Hepatic stellate cell (primary cell): Measurements from ENCODE around the gene CMYA5.
"Not testable (repeated sequence)": the region's sequence is repeated elsewhere in the genome, so short reads cannot be mapped to it uniquely, and the experiment has no call there.

Source experiments
- DNase-seq: peaks from one replicate; pipeline ENCODE4 v3.0.0; 2011; ENCODE audit warnings: low spot score

Gene CMYA5

DNA sequence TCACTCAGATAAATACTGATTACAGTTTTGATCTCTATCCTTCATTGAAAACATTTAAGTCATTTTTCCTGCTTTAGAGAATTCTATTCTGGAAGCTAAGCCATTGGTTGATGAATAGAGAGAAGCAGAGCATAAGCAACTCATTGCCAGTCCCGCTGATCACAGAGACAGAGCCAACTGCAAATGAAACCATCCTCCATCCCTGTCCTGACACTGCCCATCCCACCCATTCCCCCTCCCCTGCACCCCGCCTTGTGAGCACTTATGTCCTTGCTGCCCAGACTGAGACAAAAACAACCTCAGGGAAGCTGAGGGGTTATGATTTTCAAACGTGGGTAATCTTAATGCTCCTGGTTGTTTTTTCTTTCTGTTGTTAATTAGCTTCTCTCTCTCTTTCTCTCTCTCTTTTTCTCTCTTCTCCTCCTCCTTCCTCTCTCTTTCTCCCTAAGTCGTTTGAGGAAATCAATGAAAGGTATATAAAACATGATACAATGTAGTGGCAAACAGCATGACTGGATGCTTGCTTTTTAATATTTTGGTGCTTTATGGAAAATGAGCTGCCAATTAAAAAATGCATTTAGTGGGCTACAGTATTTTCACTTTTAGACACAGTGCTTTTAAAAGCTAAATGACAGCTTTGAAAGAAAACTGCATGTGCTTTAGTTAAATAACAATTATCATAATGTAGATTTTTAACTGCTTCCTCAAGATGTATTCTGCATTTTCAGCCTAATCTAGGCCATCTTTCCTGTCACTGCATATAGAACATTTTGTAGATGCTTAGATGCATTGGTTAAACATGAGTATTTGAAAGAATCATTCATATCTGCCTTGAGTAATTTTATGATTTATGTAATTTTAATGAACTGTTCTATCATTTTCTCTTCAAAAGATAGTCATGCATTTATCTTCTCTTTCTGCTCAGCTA lies 57.3 kb downstream of the CMYA5 start:
- no peak for DNase-seq

DNA sequence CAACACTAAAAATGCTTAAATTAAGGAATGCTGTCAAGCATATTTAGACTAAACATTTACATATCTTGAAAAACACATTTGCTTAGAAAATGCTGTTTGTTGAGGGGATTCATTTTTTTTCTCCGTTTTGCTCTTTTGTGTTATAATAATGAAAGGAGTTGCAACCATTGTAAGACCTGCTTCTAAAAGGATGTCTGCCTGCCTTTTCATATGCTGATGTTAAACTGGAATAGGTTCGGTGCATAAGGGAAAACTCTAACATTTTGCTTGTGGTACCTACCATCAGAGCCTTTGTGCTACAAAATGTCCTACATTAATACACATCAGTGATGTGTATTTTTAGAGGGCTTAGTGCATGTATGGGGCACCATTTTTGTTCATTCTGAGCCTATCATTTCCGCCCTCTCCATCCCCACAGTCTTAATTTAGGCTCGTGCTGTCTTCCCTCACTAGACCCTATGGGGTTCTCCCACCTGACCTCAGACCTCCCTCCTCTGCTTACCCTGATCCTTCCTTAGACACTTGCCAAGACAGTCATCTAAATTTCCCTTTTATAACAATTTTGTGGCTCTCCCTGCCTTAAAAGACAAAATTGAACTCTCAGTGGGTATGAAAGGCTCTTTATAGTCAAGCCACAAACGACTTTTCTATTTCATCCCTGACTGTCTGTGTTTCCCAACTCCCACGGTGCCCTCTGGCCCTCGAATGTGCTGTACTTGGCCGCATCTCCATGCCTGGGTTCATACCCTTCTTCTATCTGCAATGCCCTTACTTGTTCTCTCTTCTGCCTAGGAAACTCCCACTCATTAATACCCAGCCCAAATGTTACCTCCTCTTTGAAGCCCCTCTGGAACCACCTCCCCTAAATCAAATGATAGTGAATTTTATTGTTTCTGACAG lies 61.2 kb downstream of the CMYA5 start:
- DNase-seq: no peak

- no peak for DNase-seq
These were observed 63.5 kb downstream of the CMYA5 start for GRCh38 chr5:79753092-79753491.

GRCh38 chr5:79753877-79754645 lies 64.4 kb downstream of the CMYA5 start:
- no peak for DNase-seq

GRCh38 chr5:79754865-79755555 lies 65.4 kb downstream of the CMYA5 start:
- no peak for DNase-seq

DNA sequence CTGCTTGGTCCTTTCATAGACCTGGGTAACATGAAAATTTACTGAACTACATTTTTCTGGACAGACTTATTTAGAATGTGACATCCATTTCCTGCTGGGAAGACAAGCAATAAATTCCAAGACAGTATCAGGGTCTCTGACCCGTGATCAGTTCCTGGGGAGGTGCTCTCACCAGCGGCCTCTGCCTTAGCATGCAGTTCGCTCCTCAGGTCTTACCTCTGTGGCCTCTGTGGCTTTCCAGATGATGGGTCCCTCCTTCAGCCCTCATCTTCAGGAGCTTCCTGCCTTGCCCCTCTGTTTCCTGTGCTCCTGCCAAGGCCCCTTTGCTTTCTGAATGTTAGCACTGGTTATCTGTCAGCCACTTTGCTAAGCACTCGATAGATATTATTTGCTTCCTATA lies 66.4 kb downstream of the CMYA5 start:
- DNase-seq: no peak

DNA sequence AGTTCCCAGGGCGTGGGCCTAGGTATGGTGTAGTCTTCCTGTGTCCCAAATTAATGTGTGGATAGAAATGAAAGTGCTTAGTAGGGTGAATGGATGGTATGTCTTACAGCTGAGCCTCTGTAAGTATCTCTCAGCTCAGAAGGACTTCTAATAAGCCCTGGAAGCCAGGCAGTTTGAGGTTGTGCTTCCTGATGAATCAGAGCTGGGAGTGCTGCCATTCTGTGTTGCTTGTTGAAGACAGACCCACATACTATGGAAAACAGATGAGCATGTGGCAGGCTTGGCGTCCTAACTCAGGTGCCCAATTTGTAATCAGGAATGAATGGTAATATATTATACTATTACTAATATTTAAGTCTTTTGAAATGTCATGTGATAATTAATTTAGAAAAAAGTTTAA lies 69.8 kb downstream of the CMYA5 start:
- DNase-seq: no peak

- DNase-seq: no peak
These were observed 70.2 kb downstream of the CMYA5 start for GRCh38 chr5:79759848-79760247.

DNA sequence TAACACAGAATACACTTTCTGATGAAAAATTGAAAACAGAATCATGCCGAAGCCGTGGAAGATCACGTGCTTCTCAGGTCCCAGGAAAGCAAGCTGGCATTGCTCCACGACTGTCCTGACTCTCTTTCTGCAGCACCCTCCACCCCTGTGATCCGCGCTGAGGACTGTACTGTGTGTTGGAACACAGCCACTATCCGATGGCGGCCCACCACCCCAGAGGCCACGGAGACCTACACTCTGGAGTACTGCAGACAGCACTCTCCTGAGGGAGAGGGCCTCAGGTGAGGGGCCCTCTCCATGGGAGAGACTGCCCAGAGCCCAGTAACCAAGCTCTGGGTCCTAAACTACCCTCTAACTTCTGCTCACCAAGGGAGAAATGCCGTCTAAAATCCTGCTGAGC lies 73.3 kb downstream of the CMYA5 start:
- DNase-seq: no peak

- not testable (repeated sequence) for DNase-seq
These were observed 74.5 kb downstream of the CMYA5 start for GRCh38 chr5:79764147-79764546.

DNA sequence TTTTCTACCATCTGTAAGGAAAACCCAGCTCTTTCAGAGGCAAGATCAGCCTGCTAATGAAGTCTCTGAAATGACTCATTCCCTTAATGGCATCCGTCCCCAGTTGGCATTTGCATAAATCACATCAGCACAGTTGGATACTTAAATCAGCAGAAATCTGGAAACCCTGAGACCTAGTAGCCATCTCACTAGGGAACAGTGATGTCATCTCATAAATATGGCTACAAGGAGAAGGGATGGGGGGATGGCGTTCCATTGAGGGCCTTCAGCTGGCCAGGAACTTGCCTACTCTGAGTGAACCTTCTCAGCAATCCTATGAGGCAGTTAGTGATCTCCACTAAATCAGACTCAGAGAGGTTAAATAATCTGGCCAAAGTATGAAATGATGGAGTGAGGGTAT lies 81.8 kb downstream of the CMYA5 start:
- DNase-seq: peak; percentile 11

- no peak for DNase-seq
These were observed 83.0 kb downstream of the CMYA5 start for GRCh38 chr5:79772651-79773050.

- no peak for DNase-seq
These were observed 84.0 kb downstream of the CMYA5 start for GRCh38 chr5:79773612-79774011.

DNA sequence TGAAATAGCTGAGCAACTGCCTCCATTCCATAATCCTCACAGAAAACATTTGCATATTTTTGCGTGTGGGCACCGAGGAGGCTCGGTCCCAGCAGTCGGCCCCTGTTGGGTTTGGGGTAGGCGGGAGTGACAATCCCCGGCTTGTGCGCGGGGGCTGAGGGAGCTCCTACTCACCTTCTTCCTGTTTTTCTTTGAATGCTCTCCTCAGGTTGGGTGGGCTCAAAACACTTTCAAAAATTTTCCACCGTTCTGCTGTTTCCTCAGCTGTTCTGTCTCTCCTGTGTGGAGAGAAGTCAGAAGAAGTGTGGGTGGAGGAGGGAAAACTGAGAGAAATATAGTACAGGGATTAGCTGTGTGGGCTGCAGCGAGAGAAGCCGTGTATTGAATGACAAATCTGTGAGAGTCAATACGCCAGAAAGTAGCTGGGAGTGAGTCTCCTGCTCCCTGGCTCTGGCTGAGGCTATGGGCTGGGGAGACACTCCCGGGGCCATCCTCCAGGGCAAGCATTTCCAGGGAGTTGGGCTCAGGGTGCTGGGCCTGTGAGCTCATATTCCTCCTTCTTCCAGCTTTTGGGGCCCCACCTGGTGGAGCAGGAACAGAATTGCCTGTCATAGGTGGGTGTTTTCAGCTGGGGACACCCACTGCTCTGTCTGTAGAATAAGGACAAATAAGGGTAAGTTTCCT lies 84.7 kb downstream of the CMYA5 start:
- no peak for DNase-seq

GRCh38 chr5:79774855-79775237 lies 85.2 kb downstream of the CMYA5 start:
- DNase-seq: no peak

DNA sequence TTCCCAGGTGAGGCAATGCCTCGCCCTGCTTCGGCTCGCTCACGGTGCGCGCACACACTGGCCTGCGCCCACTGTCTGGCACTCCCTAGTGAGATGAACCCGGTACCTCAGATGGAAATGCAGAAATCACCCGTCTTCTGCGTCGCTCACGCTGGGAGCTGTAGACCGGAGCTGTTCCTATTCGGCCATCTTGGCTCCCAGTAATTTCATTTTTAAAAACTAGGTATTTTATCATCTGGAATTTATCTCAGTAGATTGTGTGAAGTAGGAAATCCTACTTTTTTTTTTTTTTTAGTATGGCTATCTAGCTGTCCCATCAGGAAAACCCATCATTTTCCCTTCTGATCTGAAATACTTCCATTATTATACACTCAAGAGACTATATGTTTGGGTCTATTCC lies 95.1 kb downstream of the CMYA5 start:
- DNase-seq: not testable (repeated sequence)

DNA sequence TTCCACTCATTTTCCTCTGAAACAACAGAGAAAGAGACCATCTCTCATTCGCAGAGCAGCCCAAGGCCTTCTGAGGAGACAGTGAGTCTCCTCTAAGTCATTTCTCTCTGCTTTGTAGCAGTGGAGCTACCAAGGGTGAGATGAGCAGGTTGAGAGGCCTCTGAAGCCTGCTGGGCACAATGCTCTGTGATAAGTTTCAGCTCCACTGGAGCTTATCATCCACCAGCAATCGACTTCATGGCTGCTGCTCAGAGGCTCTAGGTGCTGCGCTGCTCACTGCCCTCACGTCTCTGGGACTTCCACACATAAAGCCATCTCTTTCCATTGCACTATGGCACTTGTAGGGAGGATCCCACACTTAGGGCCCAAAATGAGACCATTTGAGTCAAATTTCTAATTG lies 96.3 kb downstream of the CMYA5 start:
- DNase-seq: no peak

DNA sequence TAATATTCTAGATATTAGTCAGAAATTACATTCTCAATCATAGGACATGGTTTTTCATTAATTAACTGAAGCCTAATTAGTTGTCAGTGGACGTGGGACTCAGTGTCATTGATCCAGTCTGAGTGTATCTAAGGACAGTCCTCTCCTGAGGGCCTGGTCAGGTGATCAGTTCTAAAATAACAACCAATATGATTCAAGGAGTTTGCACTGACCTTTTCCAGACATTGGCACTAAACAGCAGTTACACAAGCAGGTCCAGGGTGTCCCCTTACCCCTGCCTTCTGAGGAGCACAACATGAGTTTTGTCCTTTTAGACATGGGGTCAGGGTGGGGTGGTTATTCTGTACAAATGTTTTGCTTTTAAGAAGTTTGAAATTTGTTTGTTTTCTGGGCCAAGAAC lies 97.8 kb downstream of the CMYA5 start:
- DNase-seq: no peak

GRCh38 chr5:79791843-79792242 lies 102.2 kb downstream of the CMYA5 start:
- no peak for DNase-seq

DNA sequence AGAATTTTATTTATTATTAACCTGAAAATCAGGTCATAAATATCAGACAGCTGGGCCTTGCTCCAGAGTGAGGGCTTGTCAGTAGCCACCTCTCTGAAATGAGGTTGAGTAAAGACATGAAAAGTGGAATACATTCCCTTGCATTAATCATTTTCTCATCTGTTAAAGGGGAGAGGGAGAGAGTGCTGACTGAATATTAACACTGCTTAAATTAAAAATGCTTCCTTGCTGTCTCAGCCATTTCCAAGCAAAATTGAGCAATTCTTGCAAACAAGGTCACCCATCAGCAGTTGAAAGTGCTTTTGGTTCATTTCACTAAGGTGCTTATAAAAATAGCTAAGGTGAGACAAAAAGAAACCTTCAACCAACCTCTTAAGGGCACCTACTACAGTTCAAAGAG lies 102.8 kb downstream of the CMYA5 start:
- DNase-seq: no peak

- DNase-seq: no peak
These were observed 103.7 kb downstream of the CMYA5 start for GRCh38 chr5:79793304-79793703.
